KOPT-K1 (cell line): Measurements from ENCODE around the gene KRT6B.
"Not testable (repeated sequence)": the region's sequence is repeated elsewhere in the genome, so short reads cannot be mapped to it uniquely, and the experiment has no call there.

ENCODE experiments used
- H3K27ac ChIP-seq: fragments of 200-600 bp; sonication (generic); 2 replicates; pipeline ENCODE4 v1.5.1; 2016; ENCODE audit warnings: antibody characterized with exemption, mild to moderate bottlenecking, low read depth, low read length; ENCODE audit not compliant: poor library complexity, severe bottlenecking
- H3K36me3 ChIP-seq: fragments of 200-600 bp; sonication (generic); 2 replicates; pipeline ENCODE4 v1.5.1; 2017; ENCODE audit warnings: antibody characterized with exemption, mild to moderate bottlenecking, low read length, moderate library complexity; ENCODE audit not compliant: insufficient read depth
- H3K9me3 ChIP-seq: fragments of 200-600 bp; sonication (generic); 2 replicates; pipeline ENCODE4 v1.5.1; 2017; ENCODE audit warnings: antibody characterized with exemption, low read length, mild to moderate bottlenecking; ENCODE audit not compliant: insufficient read depth, poor library complexity, severe bottlenecking

The KRT6B gene

GRCh38 chr12:52415870-52416750 lies 35.8 kb downstream of the KRT6B start:
- H3K36me3 ChIP-seq = no peaks in the 10 kb centered on the region
- H3K27ac ChIP-seq = no peak overlapping the region
- no peaks in the 10 kb centered on the region for H3K9me3 ChIP-seq

GRCh38 chr12:52414936-52415335 lies 37.0 kb downstream of the KRT6B start:
- Histone ChIP-seq H3K36me3 (no peaks in the 10 kb centered on the region), H3K9me3 (no peaks in the 10 kb centered on the region), H3K27ac (no peak overlapping the region)

- H3K9me3 ChIP-seq = no peaks in the 10 kb centered on the region
- H3K36me3 ChIP-seq = no peaks in the 10 kb centered on the region
- H3K27ac ChIP-seq = no peak overlapping the region
Observed at GRCh38 chr12:52413782-52414345, 38.1 kb downstream of the KRT6B start.

- Histone ChIP-seq H3K9me3 (no peaks in the 10 kb centered on the region), H3K36me3 (no peaks in the 10 kb centered on the region), H3K27ac (no peak overlapping the region)
Observed at GRCh38 chr12:52413202-52413601, 38.7 kb downstream of the KRT6B start.

- H3K9me3 ChIP-seq = no peaks in the 10 kb centered on the region
Observed at GRCh38 chr12:52411815-52412214, 40.1 kb downstream of the KRT6B start.

GRCh38 chr12:52410589-52411248 lies 41.2 kb downstream of the KRT6B start:
- H3K36me3 ChIP-seq, H3K9me3 ChIP-seq, H3K27ac ChIP-seq: not testable (repeated sequence)

More at GRCh38 chr12:52411815-52412214, 40.1 kb downstream of the KRT6B start:
- no peak overlapping the region for H3K27ac ChIP-seq
- H3K36me3 ChIP-seq = no peaks in the 10 kb centered on the region

- no peaks in the 10 kb centered on the region for H3K9me3 ChIP-seq
- H3K36me3 ChIP-seq = no peaks in the 10 kb centered on the region
- no peak overlapping the region for H3K27ac ChIP-seq
Observed at GRCh38 chr12:52407918-52408317, 44.0 kb downstream of the KRT6B start.

GRCh38 chr12:52405922-52406385 lies 46.0 kb downstream of the KRT6B start, which contains the start of gene KRT82:
Gene KRT82, minus strand, starts transcription at chr12:52406335. Its CDS starts 58 bp downstream, at chr12:52406277.
- H3K9me3 ChIP-seq = no peaks in the 10 kb centered on the region
- no peak within 1 kb of the TSS for H3K27ac ChIP-seq
- H3K36me3 ChIP-seq = no peaks in the 10 kb centered on the region

- Histone ChIP-seq H3K9me3 (no peaks in the 10 kb centered on the region), H3K27ac (no peak overlapping the region), H3K36me3 (no peaks in the 10 kb centered on the region)
Observed at GRCh38 chr12:52404951-52405350, 47.0 kb downstream of the KRT6B start.

GRCh38 chr12:52403561-52403960 lies 48.4 kb downstream of the KRT6B start:
- Histone ChIP-seq H3K27ac (no peak overlapping the region), H3K36me3 (no peaks in the 10 kb centered on the region), H3K9me3 (no peaks in the 10 kb centered on the region)

GRCh38 chr12:52402873-52403540 lies 48.9 kb downstream of the KRT6B start:
- Histone ChIP-seq H3K9me3 (no peaks in the 10 kb centered on the region), H3K36me3 (no peaks in the 10 kb centered on the region), H3K27ac (no peak overlapping the region)

- H3K27ac ChIP-seq = no peak overlapping the region
- H3K9me3 ChIP-seq = no peaks in the 10 kb centered on the region
- no peaks in the 10 kb centered on the region for H3K36me3 ChIP-seq
Observed at GRCh38 chr12:52402377-52402776, 49.6 kb downstream of the KRT6B start.

- H3K27ac ChIP-seq = no peak overlapping the region
- H3K36me3 ChIP-seq = no peaks in the 10 kb centered on the region
- H3K9me3 ChIP-seq = no peaks in the 10 kb centered on the region
Observed at GRCh38 chr12:52401926-52402325, 50.0 kb downstream of the KRT6B start.

GRCh38 chr12:52401526-52401925 lies 50.4 kb downstream of the KRT6B start:
- Histone ChIP-seq H3K36me3 (no peaks in the 10 kb centered on the region), H3K9me3 (no peaks in the 10 kb centered on the region), H3K27ac (no peak overlapping the region)

GRCh38 chr12:52400906-52401305 lies 51.0 kb downstream of the KRT6B start:
- no peaks in the 10 kb centered on the region for H3K9me3 ChIP-seq
- no peaks in the 10 kb centered on the region for H3K36me3 ChIP-seq
- no peak overlapping the region for H3K27ac ChIP-seq
